ENCODE measurements around the gene ATG9A. TPM values are rescaled to one million over a fixed set of nuclear protein-coding genes. Genes with fewer than 3 reads are reported as not detected.

Gene ATG9A
- total and polyA plus RNA-seq, 9 of the 15 experiments (the other 6 are each of a cell fraction or from before 2014, with no cell fraction given), result 0.25 to 65.6 (median 23.4) TPM

- TF ChIP-seq ZBTB40 (IDR thresholded peaks at IDR 0.05), result no peak
- TF ChIP-seq ZBTB40 (CRISPR knock-in tag; IDR thresholded peaks at IDR 0.05), result no peak
- TF ChIP-seq POLR2G (IDR thresholded peaks at IDR 0.05; ENCODE audit: low read depth, low read length), result peak; percentile 75
- peak; percentile 57; the same call in 1 of the 2 replicates for TF ChIP-seq PHF8 (IDR thresholded peaks at IDR 0.05; ENCODE audit: borderline replicate concordance, low read length)
- TF ChIP-seq ESRRB (CRISPR knock-in tag; IDR thresholded peaks at IDR 0.05; ENCODE audit: borderline replicate concordance), result no peak
- TF ChIP-seq HMGN3 (IDR thresholded peaks at IDR 0.05; ENCODE audit: borderline replicate concordance, extremely low read depth, insufficient read length, low read depth, low read length), result peak; percentile 9
- TF ChIP-seq ZBTB1 (CRISPR knock-in tag; IDR thresholded peaks at IDR 0.05; ENCODE audit: borderline replicate concordance, low read depth), result peak; percentile 98
- no peak for TF ChIP-seq PATZ1 (CRISPR knock-in tag; IDR thresholded peaks at IDR 0.05; ENCODE audit: borderline replicate concordance)
- peak; percentile 12; the same call in 1 of the 2 replicates for TF ChIP-seq GABPB1 (CRISPR knock-in tag; IDR thresholded peaks at IDR 0.05)
- 0 out of 4 replicates have a peak, but pooled peaks of 1 of the 2 experiments have one; percentile 39 for TF ChIP-seq NONO (IDR thresholded peaks at IDR 0.05; ENCODE audit: low read depth in 2 of 2, low read length in 1 of 2)
- no peak for TF ChIP-seq KLF1 (tag; IDR thresholded peaks at IDR 0.05)
- TF ChIP-seq TCF15 (CRISPR knock-in tag; IDR thresholded peaks at IDR 0.05), result no peak
- peak; percentile 25 for TF ChIP-seq RBBP5 (IDR thresholded peaks at IDR 0.05; ENCODE audit: borderline replicate concordance, insufficient read depth, low read length, poor library complexity, severe bottlenecking)
These were observed 50.9 kb downstream of the ATG9A start (continued) for GRCh38 chr2:219178377-219179175.
